ENCODE data around the gene ABL2. TPM values are rescaled to one million over a fixed set of nuclear protein-coding genes. Genes with fewer than 3 reads are reported as not detected.

ABL2 gene
- total RNA-seq, 1 experiment from 2014 or later: 18.3 TPM

DNA sequence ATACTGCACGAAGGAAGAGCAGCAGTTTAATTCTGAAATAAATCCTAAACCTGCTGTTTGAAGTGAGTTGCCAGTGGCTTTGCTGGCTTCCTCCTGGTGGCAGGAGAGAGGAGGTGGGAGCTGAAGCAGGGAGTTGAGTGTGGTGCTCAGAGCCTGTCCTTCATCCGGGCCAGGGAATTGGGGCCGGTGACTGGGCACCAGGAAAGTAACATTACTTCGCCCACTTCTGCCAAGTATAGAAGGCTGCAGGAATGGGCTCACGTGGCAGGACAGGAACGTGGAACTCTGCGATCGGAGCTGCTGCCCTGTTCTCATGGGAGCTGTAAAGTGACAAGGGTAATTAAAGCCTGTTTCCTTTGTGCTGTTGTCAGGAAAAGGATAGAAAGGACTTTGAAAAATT, 139.0 kb downstream of the ABL2 start:
- peak overlapping the region; percentile 53; the same call in 1 of the 2 replicates for H3K27ac Mint-ChIP-seq
- ChIA-PET CTCF (interaction anchor here (0.8 kb wide), 1 partner anchor 15 kb away, joined by 5 read pairs; no protein-coding TSS in a partner anchor), POLR2A (no interaction called here)
- H3K27me3 Mint-ChIP-seq (ENCODE audit: low read depth): no peaks in the 10 kb centered on the region
- no peaks in the 10 kb centered on the region for H3K9me3 Mint-ChIP-seq
- peaks cover 30% of the 10 kb centered on the region for H3K4me1 Mint-ChIP-seq
- no peak for TF ChIP-seq ZNF423 (CRISPR knock-in tag; IDR thresholded peaks at IDR 0.05)
- TF ChIP-seq HMGXB4 (CRISPR knock-in tag; IDR thresholded peaks at IDR 0.05): no peak
- TF ChIP-seq, protein P1, sequence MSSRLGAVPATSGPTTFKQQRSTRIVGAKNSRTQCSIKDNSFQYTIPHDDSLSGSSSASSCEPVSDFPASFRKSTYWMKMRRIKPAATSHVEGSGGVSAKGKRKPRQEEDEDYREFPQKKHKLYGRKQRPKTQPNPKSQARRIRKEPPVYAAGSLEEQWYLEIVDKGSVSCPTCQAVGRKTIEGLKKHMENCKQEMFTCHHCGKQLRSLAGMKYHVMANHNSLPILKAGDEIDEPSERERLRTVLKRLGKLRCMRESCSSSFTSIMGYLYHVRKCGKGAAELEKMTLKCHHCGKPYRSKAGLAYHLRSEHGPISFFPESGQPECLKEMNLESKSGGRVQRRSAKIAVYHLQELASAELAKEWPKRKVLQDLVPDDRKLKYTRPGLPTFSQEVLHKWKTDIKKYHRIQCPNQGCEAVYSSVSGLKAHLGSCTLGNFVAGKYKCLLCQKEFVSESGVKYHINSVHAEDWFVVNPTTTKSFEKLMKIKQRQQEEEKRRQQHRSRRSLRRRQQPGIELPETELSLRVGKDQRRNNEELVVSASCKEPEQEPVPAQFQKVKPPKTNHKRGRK (CRISPR knock-in tag; IDR thresholded peaks at IDR 0.05; ENCODE audit: borderline replicate concordance): no peak
- no peak for TF ChIP-seq ATF6 (CRISPR knock-in tag; IDR thresholded peaks at IDR 0.05)
- TF ChIP-seq, protein P2, sequence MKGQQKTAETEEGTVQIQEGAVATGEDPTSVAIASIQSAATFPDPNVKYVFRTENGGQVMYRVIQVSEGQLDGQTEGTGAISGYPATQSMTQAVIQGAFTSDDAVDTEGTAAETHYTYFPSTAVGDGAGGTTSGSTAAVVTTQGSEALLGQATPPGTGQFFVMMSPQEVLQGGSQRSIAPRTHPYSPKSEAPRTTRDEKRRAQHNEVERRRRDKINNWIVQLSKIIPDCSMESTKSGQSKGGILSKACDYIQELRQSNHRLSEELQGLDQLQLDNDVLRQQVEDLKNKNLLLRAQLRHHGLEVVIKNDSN (CRISPR knock-in tag; IDR thresholded peaks at IDR 0.05): no peak
- no peak for TF ChIP-seq MYBL2 (CRISPR knock-in tag; IDR thresholded peaks at IDR 0.05)
- no peak for TF ChIP-seq AFF4 (CRISPR knock-in tag; IDR thresholded peaks at IDR 0.05; ENCODE audit: borderline replicate concordance)
- TF ChIP-seq ZNF416 (CRISPR knock-in tag; IDR thresholded peaks at IDR 0.05): no peak
- TF ChIP-seq HMGA2 (CRISPR knock-in tag; IDR thresholded peaks at IDR 0.05): no peak
- TF ChIP-seq NR1H2 (CRISPR knock-in tag; IDR thresholded peaks at IDR 0.05): no peak
- no peak for TF ChIP-seq FOXK1 (CRISPR knock-in tag; IDR thresholded peaks at IDR 0.05)
- no peak for TF ChIP-seq CTCF (IDR thresholded peaks at IDR 0.05)
- no peak for TF ChIP-seq KAT7 (CRISPR knock-in tag; IDR thresholded peaks at IDR 0.05; ENCODE audit: borderline replicate concordance)
- no peak for TF ChIP-seq MLX (CRISPR knock-in tag; IDR thresholded peaks at IDR 0.05)
- no peak for TF ChIP-seq JAZF1 (CRISPR knock-in tag; IDR thresholded peaks at IDR 0.05)
- DNase-seq (ENCODE audit: low spot score) (no peak), ATAC-seq (no peak)
- peaks cover 46% of the 10 kb centered on the region for H3K36me3 Mint-ChIP-seq
- no peak overlapping the region for H3K4me3 Mint-ChIP-seq

All from WTC11 (cell line).